ENCODE data around the gene SMARCA2.

GRCh38 chr9:2028888-2029287 is 13.7 kb downstream of the SMARCA2 start:
- TF ChIP-seq CTCF (IDR thresholded peaks at IDR 0.05; ENCODE audit: low read depth, low read length, missing input control) (no peak), MAX (IDR thresholded peaks at IDR 0.05) (no peak), YY1 (IDR thresholded peaks at IDR 0.05) (no peak), RAD21 (IDR thresholded peaks at IDR 0.05) (no peak), GABPA (IDR thresholded peaks at IDR 0.05 in 1 of 2, conservative IDR thresholded peaks at IDR 0.05 in 1 of 2) (no peak), TAF1 (conservative IDR thresholded peaks at IDR 0.05) (no peak), ZBTB33 (IDR thresholded peaks at IDR 0.05) (no peak), ATF3 (IDR thresholded peaks at IDR 0.05) (no peak), FOXA1 (IDR thresholded peaks at IDR 0.05) (no peak)

Data from liver (tissue), 3 donors.